Measurements from ENCODE around the gene PLIN4. TPM values are rescaled to one million over a fixed set of nuclear protein-coding genes. Genes with fewer than 3 reads are reported as not detected.

Gene PLIN4
- total RNA-seq, 1 donor from 2014 or later: 69.5 TPM

- no peaks in the 10 kb centered on the region for H3K9me3 ChIP-seq
- peaks cover 13% of the 10 kb centered on the region for H3K4me1 ChIP-seq
- TF ChIP-seq POLR2AphosphoS5 (IDR thresholded peaks at IDR 0.05; ENCODE audit: insufficient read depth in 1 of 2, low read depth in 1 of 2) (no peak), CTCF (IDR thresholded peaks at IDR 0.05) (no peak), POLR2A (IDR thresholded peaks at IDR 0.05) (no peak)
- no peak overlapping the region for H3K4me3 ChIP-seq
- no peaks in the 10 kb centered on the region for H3K36me3 ChIP-seq
- no peaks in the 10 kb centered on the region for H3K27me3 ChIP-seq
- intact Hi-C loops (cut with DNase I): no loop called here
- H3K27ac ChIP-seq: no peak overlapping the region
- no peak for DNase-seq (ENCODE audit: extremely low spot score in 2 of 2)
Measured at GRCh38 chr19:4521888-4522242, 3.6 kb upstream of the PLIN4 start.

GRCh38 chr19:4521170-4521887 is 3.0 kb upstream of the PLIN4 start:
- no peak for DNase-seq (ENCODE audit: extremely low spot score in 2 of 2)
- no peaks in the 10 kb centered on the region for H3K27me3 ChIP-seq
- H3K9me3 ChIP-seq: no peaks in the 10 kb centered on the region
- H3K36me3 ChIP-seq: no peaks in the 10 kb centered on the region
- H3K27ac ChIP-seq: no peak overlapping the region
- H3K4me1 ChIP-seq: peaks cover 13% of the 10 kb centered on the region
- no peak overlapping the region for H3K4me3 ChIP-seq
- intact Hi-C loops (cut with DNase I): no loop called here
- no peak for TF ChIP-seq POLR2A (IDR thresholded peaks at IDR 0.05)
- TF ChIP-seq CTCF (IDR thresholded peaks at IDR 0.05): no peak

GRCh38 chr19:4519521-4520277 is 1.4 kb upstream of the PLIN4 start:
- H3K9me3 ChIP-seq: no peaks in the 10 kb centered on the region
- H3K27me3 ChIP-seq: no peaks in the 10 kb centered on the region
- no peak for DNase-seq (ENCODE audit: extremely low spot score in 2 of 2)
- no peaks in the 10 kb centered on the region for H3K36me3 ChIP-seq
- H3K4me1 ChIP-seq: peaks cover 13% of the 10 kb centered on the region
- peak overlapping the region; percentile 54 for H3K27ac ChIP-seq
- H3K4me3 ChIP-seq: no peak overlapping the region
- TF ChIP-seq CTCF (IDR thresholded peaks at IDR 0.05) (no peak), POLR2A (IDR thresholded peaks at IDR 0.05) (no peak), POLR2AphosphoS5 (IDR thresholded peaks at IDR 0.05; ENCODE audit: insufficient read depth in 1 of 2, low read depth in 1 of 2) (no peak)
- intact Hi-C loops (cut with DNase I): no loop called here

GRCh38 chr19:4519172-4519496 is 848 bp upstream of the PLIN4 start:
- H3K36me3 ChIP-seq: no peaks in the 10 kb centered on the region
- intact Hi-C loops (cut with DNase I): no loop called here
- peak overlapping the region; percentile 54 for H3K27ac ChIP-seq
- H3K9me3 ChIP-seq: no peaks in the 10 kb centered on the region
- no peak overlapping the region for H3K4me3 ChIP-seq
- H3K27me3 ChIP-seq: no peaks in the 10 kb centered on the region
- no peak for TF ChIP-seq CTCF (IDR thresholded peaks at IDR 0.05)
- TF ChIP-seq POLR2A (IDR thresholded peaks at IDR 0.05): no peak
- TF ChIP-seq POLR2AphosphoS5 (IDR thresholded peaks at IDR 0.05; ENCODE audit: insufficient read depth in 1 of 2, low read depth in 1 of 2): no peak
- DNase-seq (ENCODE audit: extremely low spot score in 2 of 2): no peak
- peaks cover 13% of the 10 kb centered on the region for H3K4me1 ChIP-seq

GRCh38 chr19:4517451-4518057 is 732 bp downstream of the PLIN4 start:
- Histone ChIP-seq H3K27me3 (no peaks in the 10 kb centered on the region), H3K9me3 (no peaks in the 10 kb centered on the region), H3K27ac (peak overlapping the region; percentile 54), H3K36me3 (no peaks in the 10 kb centered on the region), H3K4me3 (peak overlapping the region; percentile 22 to 38), H3K4me1 (peaks cover 13% of the 10 kb centered on the region)
- no peak for TF ChIP-seq CTCF (IDR thresholded peaks at IDR 0.05)
- TF ChIP-seq POLR2AphosphoS5 (IDR thresholded peaks at IDR 0.05; ENCODE audit: insufficient read depth in 1 of 2, low read depth in 1 of 2): no peak
- TF ChIP-seq POLR2A (IDR thresholded peaks at IDR 0.05): no peak
- intact Hi-C loops (cut with DNase I): no loop called here
- DNase-seq (ENCODE audit: extremely low spot score in 2 of 2): no peak

All from vagina (tissue), 2 donors.